GM10266 (cell line): ENCODE measurements around the gene PFDN2.
A peak's percentile ranks its signal among the peaks of the same experiment; 100 is the strongest.

ENCODE experiments used
- DNase-seq: peaks from one replicate; pipeline ENCODE4 v3.0.0; 2012; ENCODE audit errors: extremely low spot score
- TF ChIP-seq, protein P1 (sequence below): IDR thresholded peaks from 2 replicates; pipeline ENCODE4 v1.5.1; 2012; ENCODE audit warnings: mild to moderate bottlenecking, low read depth; ENCODE audit not compliant: control insufficient read depth, insufficient read depth; ENCODE audit errors: missing control alignments

Gene PFDN2

GRCh38 chr1:161083748-161084596, 33.9 kb downstream of the PFDN2 start:
- TF ChIP-seq, protein P1, sequence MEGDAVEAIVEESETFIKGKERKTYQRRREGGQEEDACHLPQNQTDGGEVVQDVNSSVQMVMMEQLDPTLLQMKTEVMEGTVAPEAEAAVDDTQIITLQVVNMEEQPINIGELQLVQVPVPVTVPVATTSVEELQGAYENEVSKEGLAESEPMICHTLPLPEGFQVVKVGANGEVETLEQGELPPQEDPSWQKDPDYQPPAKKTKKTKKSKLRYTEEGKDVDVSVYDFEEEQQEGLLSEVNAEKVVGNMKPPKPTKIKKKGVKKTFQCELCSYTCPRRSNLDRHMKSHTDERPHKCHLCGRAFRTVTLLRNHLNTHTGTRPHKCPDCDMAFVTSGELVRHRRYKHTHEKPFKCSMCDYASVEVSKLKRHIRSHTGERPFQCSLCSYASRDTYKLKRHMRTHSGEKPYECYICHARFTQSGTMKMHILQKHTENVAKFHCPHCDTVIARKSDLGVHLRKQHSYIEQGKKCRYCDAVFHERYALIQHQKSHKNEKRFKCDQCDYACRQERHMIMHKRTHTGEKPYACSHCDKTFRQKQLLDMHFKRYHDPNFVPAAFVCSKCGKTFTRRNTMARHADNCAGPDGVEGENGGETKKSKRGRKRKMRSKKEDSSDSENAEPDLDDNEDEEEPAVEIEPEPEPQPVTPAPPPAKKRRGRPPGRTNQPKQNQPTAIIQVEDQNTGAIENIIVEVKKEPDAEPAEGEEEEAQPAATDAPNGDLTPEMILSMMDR: no peak
- DNase-seq: no peak

DNA sequence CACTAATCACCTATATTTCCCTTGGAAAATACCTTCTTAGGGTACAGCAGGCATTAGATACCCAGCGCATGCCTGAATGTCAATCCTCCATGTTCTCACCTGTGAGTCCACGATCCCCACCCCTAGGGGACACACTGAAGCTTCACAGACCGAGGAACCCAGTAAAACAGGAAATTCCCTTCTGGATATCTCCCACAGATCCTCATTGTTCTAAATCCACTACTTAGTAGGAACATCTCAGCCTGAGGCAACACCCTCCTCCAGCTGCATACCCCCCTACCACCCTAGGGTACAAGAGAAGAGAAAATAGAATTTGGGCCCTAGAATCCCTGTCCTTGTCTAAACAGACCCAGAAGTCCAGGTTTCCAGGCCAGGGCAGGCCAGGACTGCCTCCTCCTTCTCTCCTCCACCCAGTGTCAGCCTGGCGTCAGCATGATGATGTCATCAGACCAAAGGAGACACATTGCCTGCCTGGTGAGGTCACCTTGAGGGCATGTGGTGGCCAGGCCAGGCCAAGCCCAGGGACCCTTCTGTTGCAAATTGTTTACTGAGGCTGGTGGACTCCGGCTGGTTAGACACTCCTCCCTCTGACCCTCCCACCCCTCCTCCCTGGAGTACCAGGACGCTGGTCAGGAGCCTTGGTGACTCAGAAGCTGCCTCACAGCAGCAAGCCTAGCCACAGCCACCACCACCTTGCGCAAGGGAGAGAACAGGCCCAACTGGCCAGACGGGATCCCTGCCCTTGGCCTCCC, 34.7 kb downstream of the PFDN2 start:
- TF ChIP-seq, protein P1: no peak
- DNase-seq: no peak

GRCh38 chr1:161082483-161082882, 35.4 kb downstream of the PFDN2 start:
- no peak for DNase-seq
- TF ChIP-seq, protein P1: no peak

- DNase-seq: no peak
- TF ChIP-seq, protein P1: no peak
These were observed 36.3 kb downstream of the PFDN2 start for GRCh38 chr1:161081519-161081918.

DNA sequence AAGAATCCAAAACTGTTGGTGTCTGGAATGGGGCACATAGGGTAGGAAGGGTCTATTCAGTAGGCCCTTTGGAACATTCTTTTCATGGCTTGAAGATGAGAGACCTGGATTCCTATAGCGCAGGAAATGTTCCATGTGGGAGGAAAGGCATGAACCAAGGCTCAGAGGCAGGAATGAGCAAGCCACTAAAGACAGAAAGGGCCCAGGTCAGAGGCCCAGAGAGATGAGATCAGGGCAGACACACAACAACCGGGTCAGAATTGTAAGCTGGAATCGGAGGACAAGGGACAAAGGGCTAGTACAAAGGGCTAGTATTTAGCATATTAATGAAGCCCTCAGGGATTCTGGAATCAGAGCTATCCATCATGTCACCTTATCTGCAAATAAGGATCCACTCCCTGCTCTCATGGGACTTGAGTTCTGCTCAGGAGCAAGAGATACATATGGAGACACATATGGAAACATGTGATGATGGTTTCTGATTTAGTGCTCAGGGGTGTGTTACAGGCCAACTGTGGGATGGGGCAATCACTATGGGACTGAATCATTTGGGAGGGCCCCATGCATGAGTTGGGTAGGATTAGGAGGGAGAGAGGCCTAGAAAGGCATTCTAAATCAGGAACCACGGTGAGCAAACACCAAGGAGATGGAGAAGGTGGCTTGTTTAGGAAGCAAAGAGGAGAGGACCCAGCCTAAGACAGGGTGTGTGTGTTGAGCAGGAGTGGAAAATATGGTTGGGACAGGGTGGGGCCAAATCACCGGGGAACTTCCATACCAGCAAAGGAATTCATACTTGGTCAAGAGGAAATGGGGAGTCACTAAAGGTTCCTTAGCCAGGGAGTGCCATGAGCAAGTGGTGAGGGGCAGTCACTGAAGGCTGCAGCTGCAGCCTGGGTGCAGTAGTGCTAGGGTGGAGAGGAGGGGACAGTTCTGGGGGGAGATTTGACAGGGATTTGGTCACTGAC, 37.1 kb downstream of the PFDN2 start:
- TF ChIP-seq, protein P1: no peak
- DNase-seq: no peak

GRCh38 chr1:161079436-161080110, 38.3 kb downstream of the PFDN2 start:
- TF ChIP-seq, protein P1: peak; percentile 7
- DNase-seq: no peak
